ENCODE measurements around the gene SERPINE3. TPM values are rescaled to one million over a fixed set of nuclear protein-coding genes. Genes with fewer than 3 reads are reported as not detected.

The SERPINE3 gene
- total RNA-seq = not detected

DNA sequence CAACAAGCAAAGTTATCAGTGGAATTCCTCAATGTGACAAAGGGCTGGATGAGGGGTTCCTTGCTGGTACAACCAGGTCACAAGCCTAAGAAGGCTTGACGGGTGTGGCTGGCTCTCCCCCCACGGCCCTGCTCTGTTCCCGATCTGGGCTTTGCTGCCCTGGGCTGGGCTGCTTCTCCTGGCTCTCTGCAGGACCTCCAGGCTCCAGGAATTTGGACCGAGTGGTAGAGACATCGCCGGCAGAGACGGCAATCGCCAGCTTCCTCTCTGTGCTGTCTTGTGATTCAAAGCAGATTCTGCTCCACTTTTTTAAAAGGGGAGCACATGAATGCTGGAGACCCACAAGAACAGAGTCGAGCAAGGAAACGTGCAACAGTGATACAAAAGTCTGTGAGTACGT, at the start of gene SERPINE3:
TSS of gene SERPINE3 (plus strand) at position 338 of the 400 bp plus-strand sequence. CDS start 1,401 bp downstream, outside the sequence.
- H3K4me1 ChIP-seq = no peaks in the 10 kb centered on the region
- intact Hi-C loops (cut with DNase I) = no loop called here
- no peak within 1 kb of the TSS for H3K4me3 ChIP-seq (replicated peaks in 1 of 3)
- no peaks in the 10 kb centered on the region for H3K27me3 ChIP-seq
- H3K36me3 ChIP-seq = no peaks in the 10 kb centered on the region
- WGBS, 2 donors = 74 to 77% methylated on average over 11 of the region's 11 CpGs
- DNase-seq = no peak
- TF ChIP-seq POLR2A (IDR thresholded peaks at IDR 0.05) = no peak
- TF ChIP-seq, protein P1, sequence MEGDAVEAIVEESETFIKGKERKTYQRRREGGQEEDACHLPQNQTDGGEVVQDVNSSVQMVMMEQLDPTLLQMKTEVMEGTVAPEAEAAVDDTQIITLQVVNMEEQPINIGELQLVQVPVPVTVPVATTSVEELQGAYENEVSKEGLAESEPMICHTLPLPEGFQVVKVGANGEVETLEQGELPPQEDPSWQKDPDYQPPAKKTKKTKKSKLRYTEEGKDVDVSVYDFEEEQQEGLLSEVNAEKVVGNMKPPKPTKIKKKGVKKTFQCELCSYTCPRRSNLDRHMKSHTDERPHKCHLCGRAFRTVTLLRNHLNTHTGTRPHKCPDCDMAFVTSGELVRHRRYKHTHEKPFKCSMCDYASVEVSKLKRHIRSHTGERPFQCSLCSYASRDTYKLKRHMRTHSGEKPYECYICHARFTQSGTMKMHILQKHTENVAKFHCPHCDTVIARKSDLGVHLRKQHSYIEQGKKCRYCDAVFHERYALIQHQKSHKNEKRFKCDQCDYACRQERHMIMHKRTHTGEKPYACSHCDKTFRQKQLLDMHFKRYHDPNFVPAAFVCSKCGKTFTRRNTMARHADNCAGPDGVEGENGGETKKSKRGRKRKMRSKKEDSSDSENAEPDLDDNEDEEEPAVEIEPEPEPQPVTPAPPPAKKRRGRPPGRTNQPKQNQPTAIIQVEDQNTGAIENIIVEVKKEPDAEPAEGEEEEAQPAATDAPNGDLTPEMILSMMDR (IDR thresholded peaks at IDR 0.05) = no peak
- no peak within 1 kb of the TSS for H3K27ac ChIP-seq
- H3K9me3 ChIP-seq = no peaks in the 10 kb centered on the region

DNA sequence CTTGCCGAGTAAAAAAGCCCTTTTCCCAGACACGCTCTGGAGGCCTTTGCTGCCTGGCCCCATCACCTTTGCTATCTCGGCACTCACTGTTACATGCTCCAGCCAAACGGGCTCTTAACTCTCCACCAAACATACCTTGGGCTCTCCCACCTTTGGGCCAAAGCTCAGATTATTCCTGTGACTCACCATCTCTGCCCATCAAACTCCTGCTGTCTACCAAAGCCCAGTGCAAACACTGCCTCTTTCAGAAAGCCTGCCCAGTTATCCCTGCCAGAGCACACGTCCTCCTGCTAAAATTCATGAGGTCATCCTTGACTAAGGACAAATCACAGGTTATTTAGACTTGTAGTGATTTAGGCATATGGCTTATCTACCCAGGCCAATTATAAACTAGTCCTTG, 48.1 kb upstream of the SERPINE3 start:
- TF ChIP-seq, protein P1 (IDR thresholded peaks at IDR 0.05) = no peak
- TF ChIP-seq POLR2A (IDR thresholded peaks at IDR 0.05) = no peak
- Histone ChIP-seq H3K36me3 (no peaks in the 10 kb centered on the region), H3K4me1 (no peaks in the 10 kb centered on the region), H3K4me3 (replicated peaks in 1 of 3) (no peak overlapping the region), H3K9me3 (no peaks in the 10 kb centered on the region), H3K27me3 (no peaks in the 10 kb centered on the region), H3K27ac (no peak overlapping the region)
- intact Hi-C loops (cut with DNase I) = no loop called here
- DNase-seq = no peak
- 84 to 87% methylated on average over 5 of the region's 5 CpGs for WGBS, 2 donors

GRCh38 chr13:51292000-51292565, 47.4 kb upstream of the SERPINE3 start:
- whole genome bisulfite sequencing, 2 donors = 53 to 59% methylated on average over 6 of the region's 6 CpGs
- DNase-seq = peak in 1 of 2 donors; percentile 18
- Histone ChIP-seq H3K4me1 (no peaks in the 10 kb centered on the region), H3K4me3 (replicated peaks in 1 of 3) (no peak overlapping the region), H3K27ac (no peak overlapping the region), H3K9me3 (no peaks in the 10 kb centered on the region), H3K36me3 (no peaks in the 10 kb centered on the region), H3K27me3 (no peaks in the 10 kb centered on the region)
- TF ChIP-seq, protein P1 (IDR thresholded peaks at IDR 0.05) = no peak
- TF ChIP-seq POLR2A (IDR thresholded peaks at IDR 0.05) = no peak
- intact Hi-C loops (cut with DNase I) = no loop called here

- Histone ChIP-seq H3K36me3 (no peaks in the 10 kb centered on the region), H3K9me3 (no peaks in the 10 kb centered on the region), H3K27ac (no peak overlapping the region), H3K4me1 (no peaks in the 10 kb centered on the region), H3K27me3 (no peaks in the 10 kb centered on the region), H3K4me3 (replicated peaks in 1 of 3) (no peak overlapping the region)
- DNase-seq = no peak
- TF ChIP-seq, protein P1 (IDR thresholded peaks at IDR 0.05) = no peak
- TF ChIP-seq POLR2A (IDR thresholded peaks at IDR 0.05) = no peak
- intact Hi-C loops (cut with DNase I) = no loop called here
- WGBS, 2 donors = 89% methylated on average over 2 of the region's 2 CpGs
These were observed 41.9 kb upstream of the SERPINE3 start for GRCh38 chr13:51297556-51297955.

- no peak for DNase-seq
- WGBS, 2 donors = 97% methylated on average over 1 of the region's 1 CpG
- intact Hi-C loops (cut with DNase I) = no loop called here
These were observed 40.7 kb upstream of the SERPINE3 start for GRCh38 chr13:51298812-51299211.

More at GRCh38 chr13:51298812-51299211, 40.7 kb upstream of the SERPINE3 start:
- Histone ChIP-seq H3K9me3 (no peaks in the 10 kb centered on the region), H3K36me3 (no peaks in the 10 kb centered on the region), H3K27ac (no peak overlapping the region), H3K27me3 (no peaks in the 10 kb centered on the region), H3K4me3 (replicated peaks in 1 of 3) (no peak overlapping the region), H3K4me1 (no peaks in the 10 kb centered on the region)
- TF ChIP-seq, protein P1 (IDR thresholded peaks at IDR 0.05) = no peak
- TF ChIP-seq POLR2A (IDR thresholded peaks at IDR 0.05) = no peak

All from thyroid gland (tissue), 4 donors.